ENCODE data around the gene CPXM2.

CPXM2 gene

DNA sequence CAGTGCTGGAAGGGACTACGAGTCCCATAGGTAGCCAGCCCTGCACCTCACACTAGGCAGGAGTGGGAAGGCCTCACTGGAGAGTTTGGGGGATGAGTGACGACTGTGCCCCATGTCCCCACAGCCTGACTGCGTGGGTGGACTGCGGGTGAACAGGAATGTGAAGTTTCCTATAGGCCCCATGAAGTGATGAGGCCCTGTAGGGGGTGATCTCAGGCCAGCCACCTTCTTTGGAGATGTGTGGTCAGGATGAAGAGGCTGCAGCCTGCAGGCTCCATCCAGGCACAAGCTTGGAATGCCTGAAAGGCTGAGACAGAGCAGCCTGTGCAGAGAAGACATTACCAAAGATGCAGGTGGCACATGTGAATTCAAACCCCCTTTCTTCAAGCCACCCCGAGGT is 94.9 kb downstream of the CPXM2 start:
- no peak for TF ChIP-seq ZNF274 (IDR thresholded peaks at IDR 0.05; ENCODE audit: low read depth, low read length)

DNA sequence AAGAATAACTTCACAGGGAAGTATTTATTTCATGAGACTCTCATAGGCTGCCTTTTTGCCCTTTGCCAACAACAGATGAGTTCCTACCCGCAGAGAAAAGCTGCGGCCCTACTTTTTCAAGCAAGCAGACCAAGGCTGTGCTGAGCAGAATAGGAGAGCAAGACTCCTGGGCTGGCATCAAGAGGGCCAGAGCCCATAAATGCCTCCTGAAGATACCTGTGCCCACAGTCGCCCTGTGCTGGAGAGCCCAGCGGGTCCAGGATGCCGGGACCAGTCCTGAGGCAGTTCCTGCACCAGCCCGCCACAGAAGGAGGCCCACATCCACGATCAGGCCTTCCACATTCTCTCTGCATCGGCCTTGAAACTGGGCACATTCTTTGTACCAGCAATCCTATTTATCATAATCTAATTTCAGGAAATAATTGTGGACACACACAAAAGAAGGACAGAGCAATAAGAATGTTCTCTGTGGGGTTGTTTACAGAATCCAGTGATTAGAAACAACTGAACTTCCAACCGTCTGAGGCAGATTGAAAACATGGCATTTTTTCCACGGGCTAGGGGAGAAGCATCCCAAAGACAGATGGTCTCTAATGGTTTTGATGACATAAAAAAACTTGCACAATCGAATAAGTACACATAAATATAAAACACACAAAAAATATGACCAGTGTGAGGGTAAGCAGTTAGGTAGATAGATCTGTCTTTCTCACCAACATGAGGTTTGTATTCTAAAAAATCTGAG is 95.6 kb downstream of the CPXM2 start:
- no peak overlapping the region for H3K4me3 ChIP-seq (ENCODE audit: low read length)
- TF ChIP-seq ZNF274 (IDR thresholded peaks at IDR 0.05; ENCODE audit: low read depth, low read length): no peak

More for the DNA sequence above, 94.9 kb downstream of the CPXM2 start:
- no peak overlapping the region for H3K4me3 ChIP-seq (ENCODE audit: low read length)

DNA sequence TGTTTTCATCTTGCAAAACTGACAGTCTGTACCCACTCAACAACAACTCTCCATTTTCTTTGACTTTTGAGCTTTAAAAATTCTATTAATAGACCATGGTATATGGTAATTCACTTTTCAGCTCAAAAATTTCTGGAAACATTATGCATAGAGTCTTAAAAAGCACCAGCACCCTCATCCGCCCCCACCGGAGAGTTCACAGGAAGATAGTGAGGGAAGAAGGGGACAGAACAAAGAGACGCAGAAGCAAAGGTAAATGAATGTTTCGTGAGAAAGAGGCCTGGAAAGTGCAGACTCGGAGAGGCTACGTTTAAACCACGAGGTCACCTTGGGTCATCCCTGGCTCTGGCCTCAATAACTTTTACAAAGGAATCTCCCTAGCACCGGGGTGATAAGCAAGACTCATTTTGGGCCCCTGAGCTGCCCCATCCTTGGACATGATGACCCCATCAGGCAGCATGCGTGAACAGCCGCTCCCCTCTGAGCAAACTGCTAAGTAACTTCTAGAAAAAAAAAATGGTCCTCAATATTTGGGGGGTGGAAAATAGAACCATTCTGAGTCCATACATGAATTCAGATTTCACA is 96.3 kb downstream of the CPXM2 start:
- H3K4me3 ChIP-seq (ENCODE audit: low read length): no peak overlapping the region
- no peak for TF ChIP-seq ZNF274 (IDR thresholded peaks at IDR 0.05; ENCODE audit: low read depth, low read length)

DNA sequence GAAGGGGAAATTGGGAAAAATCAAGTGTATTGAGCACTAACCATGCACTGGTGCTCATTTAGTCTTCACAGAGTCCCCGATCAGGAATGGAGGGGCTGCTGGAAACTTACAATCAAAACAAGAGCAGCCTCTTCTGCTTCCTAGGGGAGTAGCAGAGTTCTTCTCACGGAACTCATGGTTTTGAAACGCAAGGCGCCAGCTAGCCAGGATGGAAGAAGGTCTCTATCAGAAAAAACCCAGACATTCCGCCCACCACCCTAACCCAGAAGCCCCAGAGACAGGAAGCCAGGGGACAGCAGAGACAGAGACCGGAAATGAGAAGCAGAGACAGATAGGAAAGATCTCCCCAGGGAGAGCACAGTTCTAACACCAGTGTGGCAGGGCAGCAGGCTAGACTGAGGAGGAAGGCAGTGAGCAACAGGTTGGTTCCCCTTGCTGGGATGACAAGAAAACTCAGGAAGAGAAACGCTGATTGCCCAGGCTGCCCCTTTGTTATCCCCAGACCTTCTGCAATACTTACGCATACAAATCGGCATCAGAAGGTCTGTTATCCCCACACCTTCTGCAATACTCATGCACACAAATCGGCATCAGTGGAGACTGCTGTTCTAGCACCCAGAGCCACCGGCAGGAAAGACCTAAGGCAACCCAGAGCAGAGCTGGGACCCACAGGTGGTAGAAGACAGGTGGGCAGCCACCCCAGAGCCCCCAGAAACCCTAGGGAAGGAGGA is 99.2 kb downstream of the CPXM2 start:
- no peak overlapping the region for H3K4me3 ChIP-seq (ENCODE audit: low read length)
- TF ChIP-seq ZNF274 (IDR thresholded peaks at IDR 0.05; ENCODE audit: low read depth, low read length): no peak

DNA sequence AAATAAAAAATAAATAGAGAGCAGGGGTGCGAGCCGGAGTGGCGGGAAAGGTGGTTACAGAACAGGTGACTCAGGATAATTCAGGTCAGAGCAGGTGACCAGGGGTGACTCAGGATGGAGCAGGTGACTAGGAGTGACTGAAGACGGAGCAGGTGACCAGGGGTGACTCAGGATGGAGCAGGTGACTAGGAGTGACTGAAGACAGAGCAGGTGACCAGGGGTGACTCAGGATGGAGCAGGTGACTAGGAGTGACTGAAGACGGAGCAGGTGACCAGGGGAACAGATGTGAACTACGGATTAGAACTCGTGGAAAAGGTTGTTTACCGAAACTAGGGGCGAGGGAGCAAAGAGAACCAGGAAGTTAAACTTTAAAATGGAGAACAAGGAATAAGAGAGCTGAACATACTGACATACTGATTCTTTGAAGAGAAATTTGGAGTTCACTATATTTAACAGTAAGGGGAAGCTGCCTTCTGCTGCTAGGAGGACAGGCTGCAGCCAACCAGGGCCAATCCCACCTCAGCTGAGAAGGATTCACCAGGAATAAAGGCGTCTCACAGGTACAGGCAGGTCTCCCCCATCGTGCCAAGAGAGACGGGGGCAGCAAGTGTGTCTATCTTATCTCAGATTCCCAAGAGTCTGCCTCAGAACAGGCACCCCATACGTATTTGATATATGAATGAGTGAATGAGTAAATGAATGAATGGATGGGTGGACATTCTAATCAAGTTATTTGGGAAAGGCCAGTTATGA is 101.3 kb downstream of the CPXM2 start:
- TF ChIP-seq ZNF274 (IDR thresholded peaks at IDR 0.05; ENCODE audit: low read depth, low read length): no peak
- no peak overlapping the region for H3K4me3 ChIP-seq (ENCODE audit: low read length)

DNA sequence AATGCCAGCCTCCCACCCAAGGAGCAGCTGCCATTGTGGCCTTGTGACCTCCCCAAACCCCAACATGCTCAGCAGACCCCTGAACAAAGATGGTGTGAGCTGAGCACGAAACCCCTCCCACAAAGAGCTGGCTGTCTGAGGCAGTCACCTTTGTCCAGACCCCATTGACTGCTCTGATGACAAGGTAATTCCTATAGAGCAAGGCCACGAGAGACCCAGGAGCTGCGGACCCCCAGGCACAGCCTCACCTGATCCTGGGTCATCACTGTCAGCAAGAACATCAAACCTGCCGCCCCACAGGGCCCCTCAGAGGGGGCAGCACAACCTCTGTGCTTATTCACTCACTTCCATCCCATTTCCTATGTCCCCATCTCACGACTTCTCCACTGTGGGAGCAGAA is 102.6 kb downstream of the CPXM2 start:
- TF ChIP-seq ZNF274 (IDR thresholded peaks at IDR 0.05; ENCODE audit: low read depth, low read length): no peak
- no peak overlapping the region for H3K4me3 ChIP-seq (ENCODE audit: low read length)

DNA sequence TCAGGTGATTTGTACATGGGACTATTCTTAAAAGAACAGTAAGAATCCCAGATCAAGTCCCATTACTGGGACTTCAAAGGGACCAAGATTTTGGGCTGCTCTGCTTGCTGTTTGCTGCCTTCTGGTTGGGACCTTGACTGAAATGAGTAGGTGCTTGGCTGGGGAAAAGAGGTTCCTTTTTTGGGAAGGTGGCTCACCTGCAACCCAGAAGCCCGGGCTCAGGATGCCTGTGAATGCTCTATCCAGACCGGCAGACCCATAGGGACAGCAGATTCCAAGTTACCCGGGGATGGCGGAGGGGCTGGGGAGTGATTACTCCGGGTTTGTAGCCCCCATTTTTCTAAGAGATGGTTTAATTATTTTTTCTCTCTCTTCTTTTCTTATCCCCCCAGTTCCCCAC is 104.0 kb downstream of the CPXM2 start:
- no peak overlapping the region for H3K4me3 ChIP-seq (ENCODE audit: low read length)
- TF ChIP-seq ZNF274 (IDR thresholded peaks at IDR 0.05; ENCODE audit: low read depth, low read length): no peak

DNA sequence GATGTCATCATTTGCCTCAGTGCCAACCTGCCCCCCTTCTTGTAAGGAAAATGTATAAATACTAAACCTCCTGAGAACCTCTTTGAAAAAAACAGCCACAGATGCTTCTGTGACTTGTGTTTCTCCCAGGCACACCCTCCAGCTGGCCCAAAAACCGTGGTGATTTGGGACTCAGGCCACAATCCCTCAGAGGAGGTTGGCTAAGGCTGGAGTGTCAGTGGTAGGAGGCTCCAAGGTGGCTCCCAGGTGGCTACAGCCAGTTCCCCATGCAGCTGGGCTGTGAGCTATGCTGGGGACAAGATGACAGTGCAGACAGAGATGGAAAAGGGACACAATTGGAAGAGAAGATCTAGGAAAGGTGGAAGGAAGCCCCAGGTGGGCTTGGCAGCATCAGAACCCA is 104.7 kb downstream of the CPXM2 start:
- no peak for TF ChIP-seq ZNF274 (IDR thresholded peaks at IDR 0.05; ENCODE audit: low read depth, low read length)

DNA sequence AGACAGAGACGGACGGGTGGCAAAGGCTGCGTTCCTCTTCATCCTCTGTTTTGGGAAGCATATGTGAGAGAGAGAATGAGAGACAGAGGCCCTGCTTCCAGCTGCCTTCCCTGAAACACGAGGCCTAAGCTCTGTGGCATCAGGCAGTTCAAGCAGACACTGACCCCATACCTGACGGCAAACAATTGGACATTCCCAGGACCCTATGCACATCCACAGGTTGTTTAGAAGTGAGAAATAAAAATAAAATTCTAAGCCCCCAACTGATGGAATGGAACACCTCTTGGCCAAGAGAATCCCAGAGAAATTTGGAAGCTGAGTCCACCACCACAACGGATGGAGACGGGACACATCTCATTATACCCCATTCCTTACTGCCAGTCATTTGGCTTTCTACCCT is 105.3 kb downstream of the CPXM2 start:
- no peak for TF ChIP-seq ZNF274 (IDR thresholded peaks at IDR 0.05; ENCODE audit: low read depth, low read length)
- H3K4me3 ChIP-seq (ENCODE audit: low read length): no peak overlapping the region

More for the DNA sequence above, 104.7 kb downstream of the CPXM2 start:
- no peak overlapping the region for H3K4me3 ChIP-seq (ENCODE audit: low read length)

DNA sequence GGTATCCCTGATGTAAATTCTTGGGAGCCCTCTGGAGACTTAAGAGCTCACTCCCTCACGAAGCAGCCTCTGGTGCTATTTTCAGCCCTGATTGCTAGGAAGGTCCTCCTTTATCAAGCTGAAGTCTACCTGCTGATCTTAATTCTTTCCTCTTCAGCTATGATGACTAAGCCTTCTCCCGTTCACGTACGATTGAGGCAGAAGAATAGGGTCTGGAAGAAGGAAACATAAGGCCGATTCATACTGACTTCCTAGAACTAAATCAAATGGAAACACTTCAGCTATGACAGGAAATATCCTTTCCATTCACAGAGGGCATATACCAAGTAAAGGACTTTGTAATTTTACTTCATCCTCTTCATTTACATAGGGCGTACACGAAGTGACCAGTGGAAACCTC is 107.0 kb downstream of the CPXM2 start:
- no peak overlapping the region for H3K4me3 ChIP-seq (ENCODE audit: low read length)
- no peak for TF ChIP-seq ZNF274 (IDR thresholded peaks at IDR 0.05; ENCODE audit: low read depth, low read length)

DNA sequence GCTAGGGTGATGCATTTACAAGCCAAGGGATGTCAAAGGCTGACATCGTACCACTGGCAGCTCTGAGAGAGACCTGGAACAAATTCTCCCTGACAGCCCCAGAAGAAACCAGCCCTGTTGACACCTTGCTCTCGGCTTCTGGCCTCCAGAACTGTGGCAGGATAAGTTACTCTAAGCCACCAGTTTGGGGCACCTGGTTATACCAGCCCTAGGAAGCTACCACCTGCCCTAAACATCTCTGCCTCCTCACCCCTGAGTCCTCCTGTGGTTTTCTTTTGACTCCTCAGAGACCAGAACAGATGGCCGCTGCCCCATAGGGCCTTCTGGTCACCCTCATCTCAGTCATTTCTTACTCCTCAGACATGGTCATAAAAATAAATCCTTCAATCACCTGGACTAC is 107.4 kb downstream of the CPXM2 start:
- no peak for TF ChIP-seq ZNF274 (IDR thresholded peaks at IDR 0.05; ENCODE audit: low read depth, low read length)
- H3K4me3 ChIP-seq (ENCODE audit: low read length): no peak overlapping the region

DNA sequence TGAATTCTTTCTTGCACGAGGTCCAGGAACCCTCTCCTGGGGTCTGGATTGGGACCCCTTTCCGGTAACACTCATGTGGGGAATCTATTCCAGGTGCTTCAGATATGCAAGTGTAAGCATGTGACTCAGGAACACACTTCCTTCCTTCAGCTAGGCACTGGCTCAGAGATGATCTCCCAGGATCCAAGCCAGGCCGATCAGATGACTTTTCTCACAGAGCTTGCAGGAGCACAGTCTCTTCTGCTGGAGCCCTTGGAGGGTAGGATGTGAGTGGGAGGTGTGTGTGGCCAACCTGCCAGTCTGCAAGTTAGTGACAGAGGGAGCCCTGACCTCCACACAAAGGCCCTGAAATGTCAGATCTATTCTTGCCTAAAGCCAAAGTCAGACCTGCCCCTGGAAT is 108.3 kb downstream of the CPXM2 start:
- no peak overlapping the region for H3K4me3 ChIP-seq (ENCODE audit: low read length)
- no peak for TF ChIP-seq ZNF274 (IDR thresholded peaks at IDR 0.05; ENCODE audit: low read depth, low read length)

DNA sequence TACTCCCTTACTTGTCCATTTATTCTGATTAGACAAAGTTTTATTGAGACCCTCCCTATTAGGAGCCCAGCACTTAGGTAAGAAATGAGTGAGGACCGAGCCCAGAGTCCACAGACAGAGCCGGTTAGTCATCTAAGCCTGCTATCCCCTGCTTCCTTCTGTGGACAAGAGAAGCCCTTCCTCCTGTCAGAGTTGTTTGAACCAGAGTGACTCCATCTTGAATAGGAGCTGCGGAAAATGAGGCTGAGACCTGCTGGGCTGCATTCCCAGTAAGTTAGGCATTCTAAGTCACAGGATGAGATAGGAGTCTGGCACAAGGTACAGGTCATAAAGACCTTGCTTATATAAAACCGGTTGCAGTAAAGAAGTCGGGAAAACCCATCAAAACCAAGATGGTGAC is 109.1 kb downstream of the CPXM2 start:
- no peak overlapping the region for H3K4me3 ChIP-seq (ENCODE audit: low read length)
- TF ChIP-seq ZNF274 (IDR thresholded peaks at IDR 0.05; ENCODE audit: low read depth, low read length): no peak

DNA sequence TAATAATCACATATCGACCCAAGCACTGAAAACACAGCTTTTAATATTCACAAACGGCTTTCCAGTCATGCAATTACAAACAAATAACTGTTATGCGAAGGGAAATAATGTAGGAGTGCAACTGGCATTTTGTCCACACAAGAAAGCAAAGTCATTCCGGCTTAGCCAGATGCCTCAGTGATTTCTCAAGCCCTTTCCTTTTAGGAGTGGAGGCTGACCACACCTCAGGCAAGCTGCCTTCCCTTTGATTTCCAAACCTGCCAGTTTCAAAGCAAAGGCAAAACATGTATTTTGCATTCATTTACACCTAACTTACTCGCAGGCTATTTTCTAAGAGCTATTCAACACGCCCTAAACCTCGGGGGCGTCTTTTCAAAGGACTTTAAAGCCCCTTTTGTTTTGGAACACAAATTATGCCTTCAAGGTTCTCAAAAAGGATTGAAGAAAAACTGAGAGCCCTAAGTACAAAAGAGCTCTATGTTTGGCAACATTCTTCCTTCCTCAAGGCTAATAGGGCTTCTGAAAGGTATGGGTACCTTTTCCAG is 109.6 kb downstream of the CPXM2 start:
- TF ChIP-seq ZNF274 (IDR thresholded peaks at IDR 0.05; ENCODE audit: low read depth, low read length): no peak
- no peak overlapping the region for H3K4me3 ChIP-seq (ENCODE audit: low read length)
